Measurements from ENCODE around the gene MME.

Gene MME

GRCh38 chr3:155159301-155159700, 79.2 kb downstream of the MME start:
- Histone ChIP-seq H3K4me1 (ENCODE audit: control insufficient read depth, low read length) (peaks cover 8% of the 10 kb centered on the region), H3F3A (ENCODE audit: control insufficient read depth, insufficient read depth) (no peaks in the 10 kb centered on the region; the same call in 1 of the 2 replicates), H3K27me3 (ENCODE audit: control insufficient read depth, low read length) (no peaks in the 10 kb centered on the region), H3K9me3 (ENCODE audit: control insufficient read depth, insufficient read depth, low read length) (no peaks in the 10 kb centered on the region), H3K4me2 (ENCODE audit: low read length) (no peak overlapping the region), H3K79me2 (ENCODE audit: control insufficient read depth, low read length) (no peaks in the 10 kb centered on the region), H4K20me1 (ENCODE audit: control insufficient read depth, insufficient read depth, low read depth, low read length) (no peaks in the 10 kb centered on the region), H3K9me2 (replicated peaks; ENCODE audit: control insufficient read depth, low read length) (no peaks in the 10 kb centered on the region), H3K27ac (ENCODE audit: low read depth, low read length) (no peak overlapping the region), H3K4me3 (ENCODE audit: low read length) (no peak overlapping the region), H3K36me3 (ENCODE audit: control insufficient read depth, low read length) (peaks cover 83% of the 10 kb centered on the region)
- TF ChIP-seq CTCF (IDR thresholded peaks at IDR 0.05; ENCODE audit: low read depth, low read length, poor library complexity, severe bottlenecking) = no peak
- TF ChIP-seq EZH2phosphoT487 (IDR thresholded peaks at IDR 0.05; ENCODE audit: borderline replicate concordance, low read length) = no peak

GRCh38 chr3:155161640-155162292, 81.6 kb downstream of the MME start:
- no peak overlapping the region for H3K4me3 ChIP-seq (ENCODE audit: low read length)
- no peaks in the 10 kb centered on the region for H3K9me2 ChIP-seq (replicated peaks; ENCODE audit: control insufficient read depth, low read length)
- H3F3A ChIP-seq (ENCODE audit: control insufficient read depth, insufficient read depth) = no peaks in the 10 kb centered on the region; the same call in 1 of the 2 replicates
- peaks cover 8% of the 10 kb centered on the region for H3K4me1 ChIP-seq (ENCODE audit: control insufficient read depth, low read length)
- H3K79me2 ChIP-seq (ENCODE audit: control insufficient read depth, low read length) = no peaks in the 10 kb centered on the region
- H3K9me3 ChIP-seq (ENCODE audit: control insufficient read depth, insufficient read depth, low read length) = no peaks in the 10 kb centered on the region
- no peaks in the 10 kb centered on the region for H3K27me3 ChIP-seq (ENCODE audit: control insufficient read depth, low read length)
- no peak overlapping the region for H3K27ac ChIP-seq (ENCODE audit: low read depth, low read length)
- no peak overlapping the region for H3K4me2 ChIP-seq (ENCODE audit: low read length)
- TF ChIP-seq EZH2phosphoT487 (IDR thresholded peaks at IDR 0.05; ENCODE audit: borderline replicate concordance, low read length) = no peak
- no peak for TF ChIP-seq CTCF (IDR thresholded peaks at IDR 0.05; ENCODE audit: low read depth, low read length, poor library complexity, severe bottlenecking)
- H4K20me1 ChIP-seq (ENCODE audit: control insufficient read depth, insufficient read depth, low read depth, low read length) = no peaks in the 10 kb centered on the region
- H3K36me3 ChIP-seq (ENCODE audit: control insufficient read depth, low read length) = peaks cover 81% of the 10 kb centered on the region

- Histone ChIP-seq H3F3A (ENCODE audit: control insufficient read depth, insufficient read depth) (no peaks in the 10 kb centered on the region), H3K4me1 (ENCODE audit: control insufficient read depth, low read length) (peaks cover 8% of the 10 kb centered on the region), H3K27me3 (ENCODE audit: control insufficient read depth, low read length) (no peaks in the 10 kb centered on the region), H3K79me2 (ENCODE audit: control insufficient read depth, low read length) (no peaks in the 10 kb centered on the region), H4K20me1 (ENCODE audit: control insufficient read depth, insufficient read depth, low read depth, low read length) (no peaks in the 10 kb centered on the region), H3K27ac (ENCODE audit: low read depth, low read length) (no peak overlapping the region), H3K9me2 (replicated peaks; ENCODE audit: control insufficient read depth, low read length) (no peaks in the 10 kb centered on the region), H3K36me3 (ENCODE audit: control insufficient read depth, low read length) (peaks cover 83% of the 10 kb centered on the region), H3K4me3 (ENCODE audit: low read length) (no peak overlapping the region), H3K4me2 (ENCODE audit: low read length) (no peak overlapping the region), H3K9me3 (ENCODE audit: control insufficient read depth, insufficient read depth, low read length) (no peaks in the 10 kb centered on the region)
- no peak for TF ChIP-seq EZH2phosphoT487 (IDR thresholded peaks at IDR 0.05; ENCODE audit: borderline replicate concordance, low read length)
- no peak for TF ChIP-seq CTCF (IDR thresholded peaks at IDR 0.05; ENCODE audit: low read depth, low read length, poor library complexity, severe bottlenecking)
These were observed 84.2 kb downstream of the MME start for GRCh38 chr3:155164306-155164705.

Measured in DOHH2 (cell line).